GM12878 (cell line): Measurements from ENCODE around the gene HPSE2.
"Not testable (repeated sequence)": the region's sequence is repeated elsewhere in the genome, so short reads cannot be mapped to it uniquely, and the experiment has no call there.

Experiments
- ATF3 ChIP-seq: IDR thresholded peaks from 2 replicates; pipeline ENCODE4 v1.6.1; 2011; ENCODE audit warnings: low read depth, mild to moderate bottlenecking, low read length, moderate library complexity, borderline replicate concordance; ENCODE audit errors: extremely low read depth
- BCL3 ChIP-seq: IDR thresholded peaks from 2 replicates; pipeline ENCODE4 v1.6.1; 2011; ENCODE audit warnings: borderline replicate concordance, low read depth, mild to moderate bottlenecking, moderate library complexity, low read length; ENCODE audit not compliant: insufficient read depth, poor library complexity, severe bottlenecking
- CEBPB ChIP-seq, 2 experiments: fragments of 150-350 bp in 1 of 2; IDR thresholded peaks; 2 replicates each; pipeline ENCODE4 v1.6.1; 2012 to 2014; ENCODE audit warnings: low read depth in 2 of 2, low read length in 2 of 2, borderline replicate concordance in 1 of 2, inconsistent platforms in 1 of 2
- CTCF ChIP-seq, 3 experiments: IDR thresholded peaks in 2 of 3; conservative IDR thresholded peaks in 1 of 3; 2 replicates each; pipeline ENCODE4 v1.5.1; 2011; ENCODE audit warnings: low read depth in 3 of 3, low read length in 3 of 3, mild to moderate bottlenecking in 3 of 3, control low read depth in 2 of 3, moderate library complexity in 2 of 3, inconsistent platforms in 1 of 3, mixed read lengths in 1 of 3; ENCODE audit not compliant: control insufficient read depth in 2 of 3, insufficient read depth in 1 of 3; ENCODE audit errors: extremely low read depth in 1 of 3
- HDGF ChIP-seq: fragments of 450-650 bp; IDR thresholded peaks from 2 replicates; pipeline ENCODE4 v1.6.1; 2016; ENCODE audit warnings: antibody characterized with exemption
- JUND ChIP-seq: IDR thresholded peaks from 2 replicates; pipeline ENCODE4 v1.6.1; 2012; ENCODE audit warnings: low read depth, mild to moderate bottlenecking, low read length, improper control_type of control experiment, moderate library complexity

GRCh38 chr10:98541561-98541960, 694.1 kb downstream of the HPSE2 start:
- not testable (repeated sequence) for TF ChIP-seq CEBPB (IDR thresholded peaks at IDR 0.05; ENCODE audit: borderline replicate concordance in 1 of 2, low read depth in 2 of 2, low read length in 2 of 2); ATF3; HDGF; CTCF (IDR thresholded peaks at IDR 0.05 in 2 of 3, conservative IDR thresholded peaks at IDR 0.05 in 1 of 3; ENCODE audit: control insufficient read depth in 2 of 3, extremely low read depth in 1 of 3, insufficient read depth in 1 of 3, low read depth in 3 of 3, low read length in 3 of 3); JUND; BCL3
